Measurements from ENCODE around the gene ATOH8.

Gene ATOH8

DNA sequence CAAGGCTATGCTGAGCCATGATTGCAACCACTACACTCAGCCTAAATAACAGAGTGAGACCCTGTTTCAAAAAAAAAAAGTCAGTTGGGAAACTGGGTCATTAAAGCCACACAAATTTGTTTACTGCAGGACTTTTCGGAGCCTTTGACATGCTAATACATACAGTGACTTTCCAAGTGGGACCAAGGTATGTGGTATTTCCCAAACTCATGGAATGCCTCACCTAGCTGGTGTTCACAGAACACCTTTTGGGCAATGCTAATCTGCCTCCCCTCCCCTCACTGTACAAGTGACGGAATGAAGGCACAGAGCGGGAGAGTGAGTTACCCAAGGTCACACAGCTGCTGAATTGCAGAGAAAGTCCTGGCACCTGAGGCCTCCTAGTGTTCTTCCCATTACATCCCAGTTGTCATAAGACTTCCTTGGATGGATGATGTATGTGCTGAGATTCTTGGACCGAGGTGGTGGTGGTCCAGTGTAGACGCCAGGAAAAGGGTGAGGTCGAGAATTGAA lies 30.7 kb downstream of the ATOH8 start:
- no peaks in the 10 kb centered on the region for H3K27me3 ChIP-seq (ENCODE audit: insufficient read depth, low read length, poor library complexity)
- H3K4me2 ChIP-seq (ENCODE audit: insufficient read depth, low read length): no peak overlapping the region
- H3K27ac ChIP-seq (ENCODE audit: low read length): no peak overlapping the region
- ATAC-seq (ENCODE audit: insufficient read depth, low read depth): no peak
- no peaks in the 10 kb centered on the region for H3K79me2 ChIP-seq (ENCODE audit: insufficient read depth, low read length)
- 0 out of 2 replicates have a peak, but pooled peaks cover 3% of the 10 kb centered on the region for H4K20me1 ChIP-seq (ENCODE audit: insufficient read depth, low read length)
- no peaks in the 10 kb centered on the region for H3K36me3 ChIP-seq (ENCODE audit: insufficient read depth, low read length)
- H3K9ac ChIP-seq (ENCODE audit: low read depth, low read length): no peak overlapping the region
- H3K4me3 ChIP-seq (ENCODE audit: low read depth in 1 of 2, low read length in 2 of 2): no peak overlapping the region
- no peaks in the 10 kb centered on the region for H3K9me3 ChIP-seq (ENCODE audit: insufficient read depth, low read length, severe bottlenecking)
- TF ChIP-seq EZH2 (IDR thresholded peaks at IDR 0.05; ENCODE audit: borderline replicate concordance, low read depth, low read length, severe bottlenecking): no peak
- TF ChIP-seq, protein P1, sequence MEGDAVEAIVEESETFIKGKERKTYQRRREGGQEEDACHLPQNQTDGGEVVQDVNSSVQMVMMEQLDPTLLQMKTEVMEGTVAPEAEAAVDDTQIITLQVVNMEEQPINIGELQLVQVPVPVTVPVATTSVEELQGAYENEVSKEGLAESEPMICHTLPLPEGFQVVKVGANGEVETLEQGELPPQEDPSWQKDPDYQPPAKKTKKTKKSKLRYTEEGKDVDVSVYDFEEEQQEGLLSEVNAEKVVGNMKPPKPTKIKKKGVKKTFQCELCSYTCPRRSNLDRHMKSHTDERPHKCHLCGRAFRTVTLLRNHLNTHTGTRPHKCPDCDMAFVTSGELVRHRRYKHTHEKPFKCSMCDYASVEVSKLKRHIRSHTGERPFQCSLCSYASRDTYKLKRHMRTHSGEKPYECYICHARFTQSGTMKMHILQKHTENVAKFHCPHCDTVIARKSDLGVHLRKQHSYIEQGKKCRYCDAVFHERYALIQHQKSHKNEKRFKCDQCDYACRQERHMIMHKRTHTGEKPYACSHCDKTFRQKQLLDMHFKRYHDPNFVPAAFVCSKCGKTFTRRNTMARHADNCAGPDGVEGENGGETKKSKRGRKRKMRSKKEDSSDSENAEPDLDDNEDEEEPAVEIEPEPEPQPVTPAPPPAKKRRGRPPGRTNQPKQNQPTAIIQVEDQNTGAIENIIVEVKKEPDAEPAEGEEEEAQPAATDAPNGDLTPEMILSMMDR (IDR thresholded peaks at IDR 0.05; ENCODE audit: borderline replicate concordance, extremely low read depth, low read length, poor library complexity, severe bottlenecking): no peak
- DNase-seq: no peak
- H3K4me1 ChIP-seq (ENCODE audit: insufficient read depth, low read length): no peaks in the 10 kb centered on the region
- H2AFZ ChIP-seq (ENCODE audit: low read depth, low read length): no peak overlapping the region

- Histone ChIP-seq H3K27ac (ENCODE audit: low read length) (no peak overlapping the region), H3K27me3 (ENCODE audit: insufficient read depth, low read length, poor library complexity) (no peaks in the 10 kb centered on the region), H4K20me1 (ENCODE audit: insufficient read depth, low read length) (no peaks in the 10 kb centered on the region), H3K36me3 (ENCODE audit: insufficient read depth, low read length) (no peaks in the 10 kb centered on the region), H3K79me2 (ENCODE audit: insufficient read depth, low read length) (no peaks in the 10 kb centered on the region), H3K9me3 (ENCODE audit: insufficient read depth, low read length, severe bottlenecking) (no peaks in the 10 kb centered on the region), H3K9ac (ENCODE audit: low read depth, low read length) (no peak overlapping the region), H2AFZ (ENCODE audit: low read depth, low read length) (no peak overlapping the region), H3K4me2 (ENCODE audit: insufficient read depth, low read length) (no peak overlapping the region), H3K4me3 (ENCODE audit: low read depth in 1 of 2, low read length in 2 of 2) (no peak overlapping the region), H3K4me1 (ENCODE audit: insufficient read depth, low read length) (no peaks in the 10 kb centered on the region)
- TF ChIP-seq, protein P1 (IDR thresholded peaks at IDR 0.05; ENCODE audit: borderline replicate concordance, extremely low read depth, low read length, poor library complexity, severe bottlenecking): no peak
- no peak for TF ChIP-seq EZH2 (IDR thresholded peaks at IDR 0.05; ENCODE audit: borderline replicate concordance, low read depth, low read length, severe bottlenecking)
- ATAC-seq (ENCODE audit: insufficient read depth, low read depth) (peak; percentile 42; the same call in 1 of the 3 replicates), DNase-seq (no peak)
These were observed 31.4 kb downstream of the ATOH8 start for GRCh38 chr2:85785027-85785822.

- no peak overlapping the region for H2AFZ ChIP-seq (ENCODE audit: low read depth, low read length)
These were observed 32.1 kb downstream of the ATOH8 start for GRCh38 chr2:85785871-85786270.

More at GRCh38 chr2:85785871-85786270, 32.1 kb downstream of the ATOH8 start:
- Histone ChIP-seq H3K4me3 (ENCODE audit: low read depth in 1 of 2, low read length in 2 of 2) (no peak overlapping the region), H3K36me3 (ENCODE audit: insufficient read depth, low read length) (no peaks in the 10 kb centered on the region), H3K27ac (ENCODE audit: low read length) (no peak overlapping the region), H4K20me1 (ENCODE audit: insufficient read depth, low read length) (no peaks in the 10 kb centered on the region), H3K79me2 (ENCODE audit: insufficient read depth, low read length) (no peaks in the 10 kb centered on the region), H3K9ac (ENCODE audit: low read depth, low read length) (no peak overlapping the region), H3K27me3 (ENCODE audit: insufficient read depth, low read length, poor library complexity) (no peaks in the 10 kb centered on the region), H3K9me3 (ENCODE audit: insufficient read depth, low read length, severe bottlenecking) (no peaks in the 10 kb centered on the region), H3K4me1 (ENCODE audit: insufficient read depth, low read length) (no peaks in the 10 kb centered on the region), H3K4me2 (ENCODE audit: insufficient read depth, low read length) (no peak overlapping the region)
- TF ChIP-seq EZH2 (IDR thresholded peaks at IDR 0.05; ENCODE audit: borderline replicate concordance, low read depth, low read length, severe bottlenecking): no peak
- TF ChIP-seq, protein P1 (IDR thresholded peaks at IDR 0.05; ENCODE audit: borderline replicate concordance, extremely low read depth, low read length, poor library complexity, severe bottlenecking): no peak
- DNase-seq (no peak), ATAC-seq (ENCODE audit: insufficient read depth, low read depth) (no peak)

All from DND-41 (cell line).